Measurements from ENCODE around the gene LOC128125822.

Gene LOC128125822

DNA sequence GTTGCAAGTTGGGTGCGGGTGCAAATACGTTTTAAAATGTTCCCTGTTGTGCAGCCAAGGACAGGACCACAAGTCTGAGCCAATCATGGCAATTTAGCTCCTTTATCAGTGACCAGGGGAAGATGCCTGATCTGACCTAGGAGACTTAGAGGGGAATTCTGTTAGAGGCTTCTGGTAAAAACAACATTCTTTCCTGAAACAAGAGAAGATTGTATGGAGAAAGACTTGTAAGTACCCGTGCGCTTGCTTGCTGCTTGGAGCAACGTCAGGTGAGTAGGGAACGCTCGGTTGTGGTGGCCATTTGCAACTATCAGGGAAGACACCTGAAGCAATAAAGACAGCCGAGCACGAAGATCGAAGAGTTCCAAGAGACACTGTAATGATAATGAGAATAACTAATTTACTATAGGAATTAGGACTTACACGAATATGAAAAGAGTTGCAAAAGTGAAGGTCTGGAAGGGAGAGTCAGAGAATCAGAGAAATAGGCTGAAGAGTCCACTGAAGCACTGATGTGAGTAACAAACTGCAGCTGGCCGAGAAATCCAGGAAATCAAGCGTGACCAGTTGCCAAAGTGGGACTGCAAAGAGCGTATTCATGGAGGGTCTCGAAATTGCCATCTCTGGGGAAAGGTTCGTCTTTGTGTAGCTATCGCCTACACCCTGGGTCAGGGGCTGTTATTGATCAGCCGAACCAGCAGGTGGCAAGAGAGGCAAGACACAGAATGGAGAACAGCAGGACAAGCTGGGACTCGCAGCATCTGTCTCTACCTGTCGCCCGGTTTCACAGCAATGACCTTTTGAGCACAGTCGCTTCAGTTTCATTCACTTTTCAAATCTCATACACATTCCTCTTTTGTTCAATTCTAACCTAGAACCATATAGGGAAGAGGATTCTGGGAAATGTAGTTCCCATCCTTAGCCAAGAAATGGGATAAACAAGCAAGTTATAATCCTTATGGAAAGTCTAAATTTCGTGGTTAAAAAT is 26.1 kb downstream of the LOC128125822 start:
- Histone ChIP-seq H3K79me2 (ENCODE audit: insufficient read depth, low read length) (no peaks in the 10 kb centered on the region), H3K9me3 (ENCODE audit: control insufficient read depth in 1 of 2, insufficient read depth in 1 of 2, low read depth in 1 of 2, low read length in 2 of 2) (no peaks in the 10 kb centered on the region), H3K4me3 (replicated peaks in 1 of 2; ENCODE audit: low read depth in 1 of 2, low read length in 2 of 2) (no peak overlapping the region), H3K4me1 (ENCODE audit: control insufficient read depth in 1 of 2, insufficient read depth in 2 of 2, low read length in 2 of 2) (peaks cover 0 to 4% of the 10 kb centered on the region in 2 experiments; a peak in 1 of 4 replicates), H2AFZ (ENCODE audit: low read depth, low read length, poor library complexity, severe bottlenecking) (no peak overlapping the region), H3K27ac (ENCODE audit: low read depth, low read length) (no peak overlapping the region), H3K9ac (ENCODE audit: low read length) (no peak overlapping the region), H4K20me1 (ENCODE audit: insufficient read depth) (no peaks in the 10 kb centered on the region), H3K4me2 (ENCODE audit: low read length) (peak overlapping the region; percentile 8; the same call in 1 of the 2 replicates), H3K9me2 (ENCODE audit: insufficient read depth) (no peaks in the 10 kb centered on the region), H3K27me3 (ENCODE audit: insufficient read depth, low read length) (no peaks in the 10 kb centered on the region), H3K36me3 (ENCODE audit: control insufficient read depth in 1 of 2, insufficient read depth in 2 of 2, low read length in 2 of 2) (no peaks in the 10 kb centered on the region)
- ATAC-seq = peak; percentile 99
- TF ChIP-seq, protein P1, sequence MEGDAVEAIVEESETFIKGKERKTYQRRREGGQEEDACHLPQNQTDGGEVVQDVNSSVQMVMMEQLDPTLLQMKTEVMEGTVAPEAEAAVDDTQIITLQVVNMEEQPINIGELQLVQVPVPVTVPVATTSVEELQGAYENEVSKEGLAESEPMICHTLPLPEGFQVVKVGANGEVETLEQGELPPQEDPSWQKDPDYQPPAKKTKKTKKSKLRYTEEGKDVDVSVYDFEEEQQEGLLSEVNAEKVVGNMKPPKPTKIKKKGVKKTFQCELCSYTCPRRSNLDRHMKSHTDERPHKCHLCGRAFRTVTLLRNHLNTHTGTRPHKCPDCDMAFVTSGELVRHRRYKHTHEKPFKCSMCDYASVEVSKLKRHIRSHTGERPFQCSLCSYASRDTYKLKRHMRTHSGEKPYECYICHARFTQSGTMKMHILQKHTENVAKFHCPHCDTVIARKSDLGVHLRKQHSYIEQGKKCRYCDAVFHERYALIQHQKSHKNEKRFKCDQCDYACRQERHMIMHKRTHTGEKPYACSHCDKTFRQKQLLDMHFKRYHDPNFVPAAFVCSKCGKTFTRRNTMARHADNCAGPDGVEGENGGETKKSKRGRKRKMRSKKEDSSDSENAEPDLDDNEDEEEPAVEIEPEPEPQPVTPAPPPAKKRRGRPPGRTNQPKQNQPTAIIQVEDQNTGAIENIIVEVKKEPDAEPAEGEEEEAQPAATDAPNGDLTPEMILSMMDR (IDR thresholded peaks at IDR 0.05 in 2 of 3, conservative IDR thresholded peaks at IDR 0.05 in 1 of 3; ENCODE audit: borderline replicate concordance in 1 of 3, insufficient read depth in 1 of 3, low read depth in 2 of 3, low read length in 2 of 3) = peak; percentile 35 to 80 (median 78); a peak in 5 of 6 replicates
- TF ChIP-seq, protein P2, sequence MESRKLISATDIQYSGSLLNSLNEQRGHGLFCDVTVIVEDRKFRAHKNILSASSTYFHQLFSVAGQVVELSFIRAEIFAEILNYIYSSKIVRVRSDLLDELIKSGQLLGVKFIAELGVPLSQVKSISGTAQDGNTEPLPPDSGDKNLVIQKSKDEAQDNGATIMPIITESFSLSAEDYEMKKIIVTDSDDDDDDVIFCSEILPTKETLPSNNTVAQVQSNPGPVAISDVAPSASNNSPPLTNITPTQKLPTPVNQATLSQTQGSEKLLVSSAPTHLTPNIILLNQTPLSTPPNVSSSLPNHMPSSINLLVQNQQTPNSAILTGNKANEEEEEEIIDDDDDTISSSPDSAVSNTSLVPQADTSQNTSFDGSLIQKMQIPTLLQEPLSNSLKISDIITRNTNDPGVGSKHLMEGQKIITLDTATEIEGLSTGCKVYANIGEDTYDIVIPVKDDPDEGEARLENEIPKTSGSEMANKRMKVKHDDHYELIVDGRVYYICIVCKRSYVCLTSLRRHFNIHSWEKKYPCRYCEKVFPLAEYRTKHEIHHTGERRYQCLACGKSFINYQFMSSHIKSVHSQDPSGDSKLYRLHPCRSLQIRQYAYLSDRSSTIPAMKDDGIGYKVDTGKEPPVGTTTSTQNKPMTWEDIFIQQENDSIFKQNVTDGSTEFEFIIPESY (IDR thresholded peaks at IDR 0.05; ENCODE audit: extremely low read depth, insufficient replicate concordance, low read length) = no peak
- TF ChIP-seq YY1 (IDR thresholded peaks at IDR 0.05; ENCODE audit: extremely low read depth, insufficient replicate concordance, low read depth, low read length) = no peak
- peak; percentile 63 for TF ChIP-seq RAD21 (IDR thresholded peaks at IDR 0.05; ENCODE audit: low read depth)
- intact Hi-C loops (cut with micrococcal nuclease) = loop anchor here (2.0 to 5.0 kb wide), 2 partner anchors 166 to 204 kb away; no protein-coding TSS in a partner anchor
- no TSS peak for BruUV-seq (replicated peaks)
- DNase-seq (ENCODE audit: low read depth, low spot score) = peak; percentile 51
- CTCF ChIA-PET = interaction anchor here (0.7 to 3.1 kb wide), 13 partner anchors 11 to 250 kb away, joined by 3 to 35 read pairs (median 4); no protein-coding TSS in a partner anchor
- RAD21 ChIA-PET (ENCODE audit: low non-redundant PET in 1 of 2, low total read pairs in 2 of 2, uncharacterized antibody in 2 of 2, unreplicated experiment in 2 of 2) = interaction anchor here in 1 of 2 experiments (0.6 to 1.1 kb wide), 2 partner anchors 166 kb away, joined by 3 to 4 read pairs; no protein-coding TSS in a partner anchor
- POLR2A ChIA-PET = no interaction called here

All from HCT116 (cell line).